WTC11 (cell line): ENCODE measurements around the gene THUMPD3. TPM values are rescaled to one million over a fixed set of nuclear protein-coding genes. Genes with fewer than 3 reads are reported as not detected.
A peak's percentile ranks its signal among the peaks of the same experiment; 100 is the strongest.

Source experiments
- ATAC-seq: fragments of 200-7000 bp; cut with Tn5 transposase; 2 replicates; pipeline ENCODE4 v1.10.0; 2021; ENCODE audit warnings: mild to moderate bottlenecking, moderate library complexity
- CTCF ChIA-PET: fragments of 300-600 bp; sonication (Branson Sonifier 250); formaldehyde crosslinking; loops from one replicate; lab custom pipeline; 2021; ENCODE audit warnings: antibody characterized with exemption; lab: Charles Lee
- POLR2A ChIA-PET: fragments of 350-600 bp; sonication (Branson Sonifier 250); formaldehyde crosslinking; loops from one replicate; lab custom pipeline; 2021; ENCODE audit warnings: antibody characterized with exemption; lab: Charles Lee
- DNase-seq: peaks from one replicate; pipeline ENCODE4 v3.0.0; 2021; ENCODE audit warnings: low spot score
- H3K27ac Mint-ChIP-seq: 2 replicates; pipeline ENCODE4 v1.8.0; 2021; ENCODE audit warnings: mixed read lengths
- H3K27me3 Mint-ChIP-seq: 2 replicates; pipeline ENCODE4 v1.8.0; 2021; ENCODE audit warnings: low read depth, mild to moderate bottlenecking, moderate library complexity, mixed read lengths
- H3K36me3 Mint-ChIP-seq: 2 replicates; pipeline ENCODE4 v1.8.0; 2021; ENCODE audit warnings: mixed read lengths
- H3K4me1 Mint-ChIP-seq: 2 replicates; pipeline ENCODE4 v1.8.0; 2022; ENCODE audit warnings: mixed read lengths
- H3K4me3 Mint-ChIP-seq: 2 replicates; pipeline ENCODE4 v1.8.0; 2021; ENCODE audit warnings: mild to moderate bottlenecking, moderate library complexity, mixed read lengths
- H3K9me3 Mint-ChIP-seq: 2 replicates; pipeline ENCODE4 v1.8.0; 2021; ENCODE audit warnings: mixed read lengths
- ATF1 ChIP-seq: sonication (generic); formaldehyde crosslinking; IDR thresholded peaks from 2 replicates; pipeline ENCODE4 v1.8.1; 2023; ENCODE audit warnings: mild to moderate bottlenecking, moderate library complexity, missing genetic modification reagents
- CREB1 ChIP-seq: sonication (generic); formaldehyde crosslinking; IDR thresholded peaks from 2 replicates; pipeline ENCODE4 v1.8.0; 2023; ENCODE audit warnings: mild to moderate bottlenecking, missing genetic modification reagents
- CREM ChIP-seq: sonication (generic); formaldehyde crosslinking; IDR thresholded peaks from 2 replicates; pipeline ENCODE4 v1.8.1; 2022; ENCODE audit warnings: mild to moderate bottlenecking, missing genetic modification reagents, moderate library complexity
- FOXJ3 ChIP-seq: sonication (generic); formaldehyde crosslinking; IDR thresholded peaks from 2 replicates; pipeline ENCODE4 v1.9.0; 2021; ENCODE audit warnings: missing genetic modification reagents, mild to moderate bottlenecking, borderline replicate concordance
- GABPB1 ChIP-seq: sonication (generic); formaldehyde crosslinking; IDR thresholded peaks from 2 replicates; pipeline ENCODE4 v1.8.1; 2023; ENCODE audit warnings: mild to moderate bottlenecking, missing genetic modification reagents
- GTF2I ChIP-seq: fragments of 250-450 bp; sonication (Bioruptor Pico); conservative IDR thresholded peaks from 2 replicates; pipeline ENCODE4 v1.4.0; 2021; ENCODE audit warnings: mild to moderate bottlenecking
- IRF2 ChIP-seq: sonication (generic); formaldehyde crosslinking; IDR thresholded peaks from 2 replicates; pipeline ENCODE4 v1.8.0; 2022; ENCODE audit warnings: low read depth, missing genetic modification reagents, borderline replicate concordance
- MYBL2 ChIP-seq: sonication (generic); formaldehyde crosslinking; IDR thresholded peaks from 2 replicates; pipeline ENCODE4 v1.8.1; 2023; ENCODE audit warnings: mild to moderate bottlenecking, moderate library complexity, missing genetic modification reagents
- NFATC4 ChIP-seq: fragments of 250-450 bp; sonication (Bioruptor Pico); IDR thresholded peaks from 2 replicates; pipeline ENCODE4 v1.9.0; 2021; ENCODE audit warnings: mild to moderate bottlenecking
- NFYB ChIP-seq: sonication (generic); formaldehyde crosslinking; conservative IDR thresholded peaks from 2 replicates; pipeline ENCODE4 v1.8.0; 2022; ENCODE audit warnings: low read depth, missing genetic modification reagents
- NR1H2 ChIP-seq: sonication (generic); formaldehyde crosslinking; IDR thresholded peaks from 2 replicates; pipeline ENCODE4 v1.9.0; 2021; ENCODE audit warnings: mild to moderate bottlenecking, moderate library complexity, missing genetic modification reagents
- PRRX2 ChIP-seq: fragments of 250-450 bp; sonication (Bioruptor Pico); IDR thresholded peaks from 2 replicates; pipeline ENCODE4 v1.8.0; 2021; ENCODE audit warnings: mild to moderate bottlenecking
- SOX15 ChIP-seq: fragments of 250-450 bp; sonication (Bioruptor Pico); IDR thresholded peaks from 2 replicates; pipeline ENCODE4 v1.9.0; 2021; ENCODE audit warnings: mild to moderate bottlenecking
- TCF7 ChIP-seq: sonication (generic); formaldehyde crosslinking; IDR thresholded peaks from 2 replicates; pipeline ENCODE4 v1.8.0; 2022; ENCODE audit warnings: mild to moderate bottlenecking, low read depth, missing genetic modification reagents, moderate library complexity
- TP53 ChIP-seq: sonication (generic); formaldehyde crosslinking; IDR thresholded peaks from 2 replicates; pipeline ENCODE4 v1.8.1; 2023; ENCODE audit warnings: mild to moderate bottlenecking, missing genetic modification reagents
- ZNF232 ChIP-seq: sonication (generic); formaldehyde crosslinking; IDR thresholded peaks from 2 replicates; pipeline ENCODE4 v1.8.0; 2022; ENCODE audit warnings: mild to moderate bottlenecking, missing genetic modification reagents
- ZNF317 ChIP-seq: sonication (generic); formaldehyde crosslinking; IDR thresholded peaks from 2 replicates; pipeline ENCODE4 v1.8.1; 2023; ENCODE audit warnings: low read depth, mild to moderate bottlenecking, moderate library complexity, missing genetic modification reagents, borderline replicate concordance
- ZNF396 ChIP-seq: fragments of 250-450 bp; sonication (Bioruptor Pico); IDR thresholded peaks from 2 replicates; pipeline ENCODE4 v1.8.0; 2021; ENCODE audit warnings: mild to moderate bottlenecking, moderate library complexity, borderline replicate concordance
- ZNF416 ChIP-seq: fragments of 250-450 bp; sonication (Bioruptor Pico); IDR thresholded peaks from 2 replicates; pipeline ENCODE4 v1.9.0; 2021; ENCODE audit warnings: mild to moderate bottlenecking, inconsistent platforms
- total RNA-seq: library from RNA; stranded (reverse); gene quantifications from 3 replicates; pipeline ENCODE4 v1.2.3, GENCODE V29; 2021
- TF ChIP-seq, protein P1 (sequence below): fragments of 250-450 bp; sonication (Bioruptor Pico); IDR thresholded peaks from 2 replicates; pipeline ENCODE4 v1.9.0; 2021; ENCODE audit warnings: mild to moderate bottlenecking
- TF ChIP-seq, protein P2 (sequence below): fragments of 250-450 bp; sonication (Bioruptor Pico); IDR thresholded peaks from 2 replicates; pipeline ENCODE4 v1.9.0; 2021; ENCODE audit warnings: mild to moderate bottlenecking, borderline replicate concordance
- TF ChIP-seq, protein P3 (sequence below): sonication (generic); formaldehyde crosslinking; conservative IDR thresholded peaks from 2 replicates; pipeline ENCODE4 v1.8.1; 2022; ENCODE audit warnings: mild to moderate bottlenecking, missing genetic modification reagents
- TF ChIP-seq, protein P4 (sequence below): sonication (generic); formaldehyde crosslinking; IDR thresholded peaks from 2 replicates; pipeline ENCODE4 v1.8.0; 2022; ENCODE audit warnings: missing genetic modification reagents
- TF ChIP-seq, protein P5 (sequence below): fragments of 250-450 bp; sonication (Bioruptor Pico); IDR thresholded peaks from 2 replicates; pipeline ENCODE4 v2.1.2; 2022; ENCODE audit warnings: mild to moderate bottlenecking, moderate library complexity

THUMPD3 gene
- total RNA-seq, 1 experiment from 2014 or later: 67.5 TPM

DNA sequence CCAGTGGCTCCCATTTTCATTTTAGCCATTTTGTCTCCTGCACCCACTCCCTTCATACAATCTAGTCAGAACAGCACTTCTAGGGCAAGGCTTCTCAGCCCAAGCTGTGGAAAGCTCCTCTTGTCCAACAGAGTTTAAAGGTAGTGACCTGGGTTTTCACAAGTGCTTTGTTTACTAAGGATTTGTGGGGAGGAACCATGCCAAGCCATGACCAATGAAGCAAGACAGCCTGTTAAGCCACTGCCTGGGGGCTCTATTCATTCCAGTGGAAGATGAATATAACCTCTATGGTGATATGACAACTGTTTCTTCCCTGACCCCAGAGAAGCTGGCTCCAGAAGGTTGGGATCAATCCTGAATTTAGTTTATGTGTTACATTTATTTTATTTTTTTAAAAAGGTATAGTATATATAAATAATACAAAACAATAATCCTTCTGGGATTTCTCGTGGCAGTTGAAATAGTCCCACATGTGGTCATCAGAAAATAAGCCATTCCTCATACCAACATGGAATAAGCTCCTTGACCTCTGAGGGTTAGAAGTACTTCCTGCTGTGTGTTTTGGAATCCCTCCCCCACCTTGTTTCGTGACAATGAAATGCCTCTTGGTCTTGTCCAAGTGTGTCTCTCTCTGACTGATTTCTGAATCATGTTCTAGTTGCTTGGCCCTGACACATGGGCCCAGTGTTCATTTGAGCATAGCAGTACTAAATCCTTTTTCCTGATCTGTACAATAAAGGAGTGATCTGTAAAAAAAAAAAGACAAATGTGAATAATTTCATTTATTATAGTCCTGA lies 13.3 kb upstream of the THUMPD3 start:
- no peak for TF ChIP-seq ZNF232 (CRISPR knock-in tag)
- TF ChIP-seq CREB1: no peak
- TF ChIP-seq ZNF416 (CRISPR knock-in tag): no peak
- TF ChIP-seq SOX15: no peak
- no peak for TF ChIP-seq GTF2I (CRISPR knock-in tag)
- TF ChIP-seq GABPB1 (CRISPR knock-in tag): no peak
- no peak for TF ChIP-seq ATF1 (CRISPR knock-in tag)
- no peak for TF ChIP-seq NFATC4 (CRISPR knock-in tag)
- TF ChIP-seq NR1H2: no peak
- TF ChIP-seq TP53 (CRISPR knock-in tag): no peak
- TF ChIP-seq ZNF317 (CRISPR knock-in tag): no peak
- TF ChIP-seq FOXJ3 (CRISPR knock-in tag): no peak
- TF ChIP-seq MYBL2 (CRISPR knock-in tag): no peak
- TF ChIP-seq TCF7: no peak
- TF ChIP-seq CREM (CRISPR knock-in tag): no peak
- ATAC-seq: no peak
- Mint-ChIP-seq H3K36me3 (no peaks in the 10 kb centered on the region), H3K9me3 (no peaks in the 10 kb centered on the region), H3K4me1 (peaks cover 49% of the 10 kb centered on the region), H3K27me3 (no peaks in the 10 kb centered on the region), H3K4me3 (no peak overlapping the region), H3K27ac (no peak overlapping the region; the same call in 1 of the 2 replicates)
- no peak for DNase-seq
- ChIA-PET CTCF (interaction anchor here (1.1 kb wide), 1 partner anchor 151 kb away, joined by 3 read pairs; no protein-coding TSS in a partner anchor), POLR2A (no interaction called here)

DNA sequence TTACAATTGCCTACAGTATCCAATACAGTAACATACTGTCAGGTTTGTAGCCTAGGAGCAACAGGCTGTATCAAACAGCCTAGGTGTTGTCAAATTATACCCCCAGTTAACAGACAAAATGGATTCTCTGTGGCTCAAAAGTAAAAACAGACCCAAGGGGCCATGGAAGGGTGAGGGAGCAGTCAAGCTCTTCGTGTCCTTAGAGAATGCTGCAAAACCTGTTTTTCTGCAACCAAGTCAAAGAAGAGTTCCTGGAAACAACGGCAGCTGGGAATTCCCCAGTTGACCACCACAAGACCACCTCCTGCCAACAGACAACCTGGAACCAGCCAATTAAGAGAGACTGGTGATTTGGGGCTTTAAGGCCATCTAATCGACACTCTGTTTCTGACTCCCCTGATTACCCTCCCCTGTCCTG lies 11.1 kb upstream of the THUMPD3 start:
- Mint-ChIP-seq H3K27me3 (no peaks in the 10 kb centered on the region), H3K4me1 (peaks cover 49% of the 10 kb centered on the region), H3K9me3 (no peaks in the 10 kb centered on the region), H3K36me3 (no peaks in the 10 kb centered on the region), H3K27ac (peak overlapping the region; percentile 94), H3K4me3 (peak overlapping the region; percentile 20)
- ATAC-seq: peak; percentile 77
- ChIA-PET POLR2A (interaction anchor here (1.0 to 1.1 kb wide), 2 partner anchors 12 to 70 kb away, joined by 3 to 4 read pairs; no protein-coding TSS in a partner anchor), CTCF (interaction anchor here (0.7 to 2.8 kb wide), 7 partner anchors 9 to 365 kb away, joined by 3 to 43 read pairs (median 4); partner anchors contain the start of gene THUMPD3)
- TF ChIP-seq, protein P1, sequence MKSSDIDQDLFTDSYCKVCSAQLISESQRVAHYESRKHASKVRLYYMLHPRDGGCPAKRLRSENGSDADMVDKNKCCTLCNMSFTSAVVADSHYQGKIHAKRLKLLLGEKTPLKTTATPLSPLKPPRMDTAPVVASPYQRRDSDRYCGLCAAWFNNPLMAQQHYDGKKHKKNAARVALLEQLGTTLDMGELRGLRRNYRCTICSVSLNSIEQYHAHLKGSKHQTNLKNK (CRISPR knock-in tag): no peak
- TF ChIP-seq, protein P2, sequence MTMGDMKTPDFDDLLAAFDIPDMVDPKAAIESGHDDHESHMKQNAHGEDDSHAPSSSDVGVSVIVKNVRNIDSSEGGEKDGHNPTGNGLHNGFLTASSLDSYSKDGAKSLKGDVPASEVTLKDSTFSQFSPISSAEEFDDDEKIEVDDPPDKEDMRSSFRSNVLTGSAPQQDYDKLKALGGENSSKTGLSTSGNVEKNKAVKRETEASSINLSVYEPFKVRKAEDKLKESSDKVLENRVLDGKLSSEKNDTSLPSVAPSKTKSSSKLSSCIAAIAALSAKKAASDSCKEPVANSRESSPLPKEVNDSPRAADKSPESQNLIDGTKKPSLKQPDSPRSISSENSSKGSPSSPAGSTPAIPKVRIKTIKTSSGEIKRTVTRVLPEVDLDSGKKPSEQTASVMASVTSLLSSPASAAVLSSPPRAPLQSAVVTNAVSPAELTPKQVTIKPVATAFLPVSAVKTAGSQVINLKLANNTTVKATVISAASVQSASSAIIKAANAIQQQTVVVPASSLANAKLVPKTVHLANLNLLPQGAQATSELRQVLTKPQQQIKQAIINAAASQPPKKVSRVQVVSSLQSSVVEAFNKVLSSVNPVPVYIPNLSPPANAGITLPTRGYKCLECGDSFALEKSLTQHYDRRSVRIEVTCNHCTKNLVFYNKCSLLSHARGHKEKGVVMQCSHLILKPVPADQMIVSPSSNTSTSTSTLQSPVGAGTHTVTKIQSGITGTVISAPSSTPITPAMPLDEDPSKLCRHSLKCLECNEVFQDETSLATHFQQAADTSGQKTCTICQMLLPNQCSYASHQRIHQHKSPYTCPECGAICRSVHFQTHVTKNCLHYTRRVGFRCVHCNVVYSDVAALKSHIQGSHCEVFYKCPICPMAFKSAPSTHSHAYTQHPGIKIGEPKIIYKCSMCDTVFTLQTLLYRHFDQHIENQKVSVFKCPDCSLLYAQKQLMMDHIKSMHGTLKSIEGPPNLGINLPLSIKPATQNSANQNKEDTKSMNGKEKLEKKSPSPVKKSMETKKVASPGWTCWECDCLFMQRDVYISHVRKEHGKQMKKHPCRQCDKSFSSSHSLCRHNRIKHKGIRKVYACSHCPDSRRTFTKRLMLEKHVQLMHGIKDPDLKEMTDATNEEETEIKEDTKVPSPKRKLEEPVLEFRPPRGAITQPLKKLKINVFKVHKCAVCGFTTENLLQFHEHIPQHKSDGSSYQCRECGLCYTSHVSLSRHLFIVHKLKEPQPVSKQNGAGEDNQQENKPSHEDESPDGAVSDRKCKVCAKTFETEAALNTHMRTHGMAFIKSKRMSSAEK (CRISPR knock-in tag): peak; percentile 87; the same call in 1 of the 2 replicates
- TF ChIP-seq, protein P3, sequence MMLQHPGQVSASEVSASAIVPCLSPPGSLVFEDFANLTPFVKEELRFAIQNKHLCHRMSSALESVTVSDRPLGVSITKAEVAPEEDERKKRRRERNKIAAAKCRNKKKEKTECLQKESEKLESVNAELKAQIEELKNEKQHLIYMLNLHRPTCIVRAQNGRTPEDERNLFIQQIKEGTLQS (CRISPR knock-in tag): no peak
- TF ChIP-seq ZNF396 (CRISPR knock-in tag) (peak; percentile 83; the same call in 1 of the 2 replicates), NFYB (CRISPR knock-in tag) (no peak), PRRX2 (peak; percentile 67; the same call in 1 of the 2 replicates), NFATC4 (CRISPR knock-in tag) (no peak), IRF2 (CRISPR knock-in tag) (no peak), ATF1 (CRISPR knock-in tag) (no peak)
- TF ChIP-seq, protein P4, sequence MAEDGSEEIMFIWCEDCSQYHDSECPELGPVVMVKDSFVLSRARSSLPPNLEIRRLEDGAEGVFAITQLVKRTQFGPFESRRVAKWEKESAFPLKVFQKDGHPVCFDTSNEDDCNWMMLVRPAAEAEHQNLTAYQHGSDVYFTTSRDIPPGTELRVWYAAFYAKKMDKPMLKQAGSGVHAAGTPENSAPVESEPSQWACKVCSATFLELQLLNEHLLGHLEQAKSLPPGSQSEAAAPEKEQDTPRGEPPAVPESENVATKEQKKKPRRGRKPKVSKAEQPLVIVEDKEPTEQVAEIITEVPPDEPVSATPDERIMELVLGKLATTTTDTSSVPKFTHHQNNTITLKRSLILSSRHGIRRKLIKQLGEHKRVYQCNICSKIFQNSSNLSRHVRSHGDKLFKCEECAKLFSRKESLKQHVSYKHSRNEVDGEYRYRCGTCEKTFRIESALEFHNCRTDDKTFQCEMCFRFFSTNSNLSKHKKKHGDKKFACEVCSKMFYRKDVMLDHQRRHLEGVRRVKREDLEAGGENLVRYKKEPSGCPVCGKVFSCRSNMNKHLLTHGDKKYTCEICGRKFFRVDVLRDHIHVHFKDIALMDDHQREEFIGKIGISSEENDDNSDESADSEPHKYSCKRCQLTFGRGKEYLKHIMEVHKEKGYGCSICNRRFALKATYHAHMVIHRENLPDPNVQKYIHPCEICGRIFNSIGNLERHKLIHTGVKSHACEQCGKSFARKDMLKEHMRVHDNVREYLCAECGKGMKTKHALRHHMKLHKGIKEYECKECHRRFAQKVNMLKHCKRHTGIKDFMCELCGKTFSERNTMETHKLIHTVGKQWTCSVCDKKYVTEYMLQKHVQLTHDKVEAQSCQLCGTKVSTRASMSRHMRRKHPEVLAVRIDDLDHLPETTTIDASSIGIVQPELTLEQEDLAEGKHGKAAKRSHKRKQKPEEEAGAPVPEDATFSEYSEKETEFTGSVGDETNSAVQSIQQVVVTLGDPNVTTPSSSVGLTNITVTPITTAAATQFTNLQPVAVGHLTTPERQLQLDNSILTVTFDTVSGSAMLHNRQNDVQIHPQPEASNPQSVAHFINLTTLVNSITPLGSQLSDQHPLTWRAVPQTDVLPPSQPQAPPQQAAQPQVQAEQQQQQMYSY (CRISPR knock-in tag): no peak
- TF ChIP-seq, protein P5, sequence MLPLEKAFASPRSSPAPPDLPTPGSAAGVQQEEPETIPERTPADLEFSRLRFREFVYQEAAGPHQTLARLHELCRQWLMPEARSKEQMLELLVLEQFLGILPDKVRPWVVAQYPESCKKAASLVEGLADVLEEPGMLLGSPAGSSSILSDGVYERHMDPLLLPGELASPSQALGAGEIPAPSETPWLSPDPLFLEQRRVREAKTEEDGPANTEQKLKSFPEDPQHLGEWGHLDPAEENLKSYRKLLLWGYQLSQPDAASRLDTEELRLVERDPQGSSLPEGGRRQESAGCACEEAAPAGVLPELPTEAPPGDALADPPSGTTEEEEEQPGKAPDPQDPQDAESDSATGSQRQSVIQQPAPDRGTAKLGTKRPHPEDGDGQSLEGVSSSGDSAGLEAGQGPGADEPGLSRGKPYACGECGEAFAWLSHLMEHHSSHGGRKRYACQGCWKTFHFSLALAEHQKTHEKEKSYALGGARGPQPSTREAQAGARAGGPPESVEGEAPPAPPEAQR (CRISPR knock-in tag): peak; percentile 88
- peak; percentile 28 for DNase-seq
